T-helper 1 cell (primary cell): ENCODE measurements around the gene RPTOR.
A peak's percentile ranks its signal among the peaks of the same experiment; 100 is the strongest.
"Not testable (repeated sequence)": the region's sequence is repeated elsewhere in the genome, so short reads cannot be mapped to it uniquely, and the experiment has no call there.

Experiments used
- DNase-seq, 5 donors: peaks; one replicate each; pipeline ENCODE4 v3.0.0-alpha.2; 2012 to 2020

RPTOR gene

GRCh38 chr17:80558046-80558445 is 13.4 kb downstream of the RPTOR start:
- no peak for DNase-seq

DNA sequence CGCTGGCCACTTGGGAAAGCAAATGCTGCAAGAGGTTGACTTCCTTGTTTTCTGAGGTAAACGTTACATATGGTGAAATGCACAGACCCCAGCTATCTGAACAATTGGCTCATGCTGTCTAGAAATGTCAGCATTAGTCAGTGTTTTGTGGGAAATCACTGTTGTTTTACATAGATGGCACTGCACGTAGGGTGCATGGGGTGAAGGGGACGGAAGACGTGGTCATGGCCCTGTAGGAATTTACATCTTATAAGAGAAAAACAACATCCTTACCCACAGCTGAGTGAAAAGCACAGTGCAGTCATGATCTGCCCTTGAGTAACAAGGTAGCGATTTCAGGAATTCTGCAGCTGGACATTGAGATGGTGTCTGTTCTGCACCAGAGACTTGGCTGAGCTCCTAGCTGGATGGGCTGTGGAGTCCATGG is 15.2 kb downstream of the RPTOR start:
- DNase-seq, result no peak

- DNase-seq, result no peak
These were observed 17.0 kb downstream of the RPTOR start for GRCh38 chr17:80561541-80562114.

GRCh38 chr17:80564545-80564944 is 19.9 kb downstream of the RPTOR start:
- DNase-seq, result no peak

DNA sequence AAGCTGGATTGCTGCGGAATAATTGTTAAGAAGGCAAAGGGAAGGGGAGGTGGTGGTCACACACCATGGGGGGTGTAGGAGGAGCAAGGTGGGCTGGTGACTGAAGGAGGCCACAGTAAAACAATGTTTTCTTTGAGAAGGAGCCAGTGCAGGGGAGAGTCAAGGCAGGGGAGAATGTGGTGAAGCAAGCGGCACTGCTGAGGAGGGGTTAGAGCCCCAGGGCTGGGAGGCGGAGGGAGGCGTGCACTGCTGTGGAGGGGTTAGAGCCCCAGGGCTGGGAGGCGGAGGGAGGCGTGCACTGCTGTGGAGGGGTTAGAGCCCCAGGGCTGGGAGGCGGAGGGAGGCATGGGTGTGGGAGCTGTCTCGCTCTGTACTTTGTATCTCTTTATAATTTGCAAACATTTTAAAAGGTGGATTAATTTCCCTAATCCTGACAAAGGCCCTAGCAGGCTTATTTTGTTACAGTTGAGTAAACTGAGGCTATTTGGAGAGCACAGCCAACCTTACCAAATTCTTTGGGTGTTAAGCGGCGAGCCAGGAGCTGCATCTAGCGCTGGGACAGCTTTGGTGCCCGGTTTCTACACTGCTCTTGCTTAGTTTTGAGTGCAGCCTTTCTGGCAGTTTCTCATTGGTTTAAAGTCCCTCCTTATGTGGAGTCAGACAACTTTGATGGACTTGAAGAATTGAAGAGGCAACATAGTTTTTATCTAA is 20.9 kb downstream of the RPTOR start:
- no peak for DNase-seq

DNA sequence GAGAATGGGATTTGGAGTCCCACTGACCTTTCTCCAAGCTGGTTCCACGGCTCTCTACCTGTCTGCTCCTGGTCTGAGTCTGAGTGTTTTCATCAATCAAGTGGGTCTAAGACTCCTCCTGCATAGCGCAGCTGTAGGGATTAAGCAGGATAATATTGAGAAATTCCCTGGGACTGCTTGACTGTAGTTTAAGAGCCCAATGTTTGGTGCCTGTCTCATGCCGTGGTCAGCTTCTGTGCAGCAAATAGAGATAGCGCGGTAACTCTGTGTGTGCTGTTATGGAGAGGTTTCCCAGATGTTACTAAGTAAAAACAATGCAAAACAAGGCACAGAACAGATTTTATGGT is 21.4 kb downstream of the RPTOR start:
- DNase-seq, result no peak

DNA sequence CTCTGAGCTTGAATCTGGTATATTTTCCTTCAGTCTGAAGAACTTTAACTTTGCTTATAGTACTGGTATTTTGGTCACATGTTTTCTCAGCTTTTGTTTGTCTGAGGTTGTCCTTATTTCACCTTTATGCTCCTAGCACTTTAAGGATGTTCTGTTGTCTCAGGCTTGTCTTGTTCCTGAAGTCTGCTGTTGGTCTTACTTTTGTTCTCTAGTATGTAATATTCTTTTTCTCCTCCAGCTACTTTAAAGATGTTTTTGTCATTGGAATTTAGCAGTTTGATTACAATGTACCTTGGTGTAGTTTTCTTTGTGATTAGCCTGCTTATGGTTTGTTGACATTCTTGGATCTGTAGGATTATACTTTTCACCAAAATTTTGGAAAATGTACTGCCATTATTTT is 23.6 kb downstream of the RPTOR start:
- DNase-seq, result no peak

- no peak for DNase-seq
These were observed 25.3 kb downstream of the RPTOR start for GRCh38 chr17:80569924-80570323.

DNA sequence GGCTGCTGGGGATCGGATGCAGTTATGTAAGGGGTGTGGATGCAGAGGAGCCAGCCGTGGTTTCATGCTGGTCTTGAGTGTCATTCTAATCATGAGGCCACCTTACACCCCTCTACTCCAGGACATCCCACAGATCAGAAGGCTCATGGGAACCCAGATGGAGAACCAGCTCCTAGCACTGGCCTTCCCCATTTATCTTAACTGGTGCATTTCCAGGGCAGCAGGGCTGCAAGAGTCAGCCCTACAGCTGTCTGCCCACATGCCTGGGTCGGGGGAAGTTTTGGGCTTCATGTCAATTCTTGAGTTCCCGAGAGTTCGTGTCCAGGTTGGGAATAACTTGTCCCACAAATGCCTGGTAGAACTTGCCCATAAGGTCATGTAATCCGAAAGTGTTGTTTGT is 29.1 kb downstream of the RPTOR start:
- no peak for DNase-seq

DNA sequence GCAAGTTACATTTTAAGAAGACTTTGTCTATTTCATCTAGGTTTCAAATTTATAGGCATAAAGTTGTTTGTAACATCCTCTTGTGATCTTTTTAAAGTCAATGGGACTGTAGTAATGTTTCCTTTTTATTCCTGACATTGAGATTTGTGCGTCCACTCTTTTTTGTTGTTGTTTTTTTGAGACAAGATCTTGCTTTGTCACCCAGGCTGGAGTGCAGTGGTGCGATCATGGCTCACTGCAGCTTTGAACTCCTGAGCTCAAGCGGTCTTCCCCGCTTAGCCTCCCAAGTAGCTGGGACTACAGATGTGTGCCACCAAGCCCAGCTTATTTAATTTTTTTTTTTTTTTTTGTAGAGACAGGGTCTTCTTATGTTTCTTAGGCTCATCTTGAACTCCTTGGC is 29.9 kb downstream of the RPTOR start:
- no peak for DNase-seq

GRCh38 chr17:80575057-80575875 is 30.6 kb downstream of the RPTOR start:
- DNase-seq, result peak; percentile 75 to 89 (median 84)

DNA sequence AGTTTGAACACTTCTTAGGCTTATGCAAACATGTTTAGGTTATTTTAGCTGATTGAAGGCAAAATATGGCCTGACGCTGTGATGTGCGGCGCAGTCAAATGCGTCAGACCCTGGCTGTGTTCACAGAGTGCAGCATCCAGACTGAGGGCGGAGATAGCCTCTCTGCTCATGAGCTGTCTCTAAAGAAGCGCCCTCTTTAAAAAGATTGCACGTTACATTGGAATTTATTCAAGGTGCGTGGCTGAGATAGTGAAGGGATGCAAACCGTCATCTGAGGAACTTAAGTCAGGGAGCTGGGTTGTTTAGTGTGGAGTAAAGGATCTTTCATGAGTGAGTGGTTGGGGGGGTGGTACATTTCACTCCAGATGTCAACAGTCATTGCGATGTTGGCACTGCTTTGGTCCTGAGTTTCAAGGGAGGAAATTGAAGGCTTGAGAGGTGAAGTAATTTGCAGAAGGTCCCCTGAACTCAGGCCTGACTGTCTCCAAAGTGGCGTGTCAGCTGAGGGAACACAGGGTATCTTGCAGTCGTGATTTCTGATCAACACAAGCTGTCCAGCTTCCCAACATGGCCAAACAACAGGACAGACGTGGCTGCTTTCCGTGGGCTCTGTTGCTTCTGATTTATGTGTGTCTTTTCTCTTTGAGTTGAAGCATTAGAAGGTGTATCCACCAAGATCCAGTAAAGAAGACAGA is 33.4 kb downstream of the RPTOR start:
- no peak for DNase-seq

DNA sequence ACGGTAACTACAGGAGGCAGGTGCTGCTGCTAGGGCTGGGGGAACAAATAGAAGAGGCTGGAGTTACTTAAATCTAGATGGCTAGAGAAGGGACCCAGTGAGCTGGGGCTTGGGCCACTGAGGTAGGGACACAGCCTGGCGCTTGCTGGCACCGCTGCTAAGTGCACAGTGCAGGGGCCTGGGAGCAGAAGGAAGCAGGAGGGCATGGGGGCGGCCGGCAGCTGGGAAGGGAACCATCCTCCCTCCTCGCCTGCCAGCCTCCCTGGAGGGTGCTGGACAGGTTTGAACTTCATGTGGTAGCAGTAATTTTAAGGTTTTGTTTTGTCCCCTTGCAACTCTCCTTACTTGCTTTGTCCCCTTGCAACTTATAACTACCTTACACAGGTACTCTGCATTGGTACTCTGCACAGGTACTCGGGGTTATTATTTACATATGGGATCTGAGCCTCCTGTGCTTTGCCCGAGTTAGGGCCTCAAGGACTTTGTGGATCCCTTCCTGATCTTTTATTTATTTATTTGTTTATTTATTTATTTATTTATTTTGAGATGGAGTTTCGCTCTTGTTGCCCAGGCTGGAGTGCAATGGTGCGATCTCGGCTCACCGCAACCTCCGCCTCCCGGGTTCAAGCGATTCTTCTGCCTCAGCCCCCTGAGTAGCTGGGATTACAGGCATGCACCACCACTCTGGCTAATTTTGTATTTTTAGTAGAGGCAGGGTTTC is 34.2 kb downstream of the RPTOR start:
- DNase-seq, result not testable (repeated sequence)

GRCh38 chr17:80582165-80582564 is 37.5 kb downstream of the RPTOR start:
- no peak for DNase-seq

DNA sequence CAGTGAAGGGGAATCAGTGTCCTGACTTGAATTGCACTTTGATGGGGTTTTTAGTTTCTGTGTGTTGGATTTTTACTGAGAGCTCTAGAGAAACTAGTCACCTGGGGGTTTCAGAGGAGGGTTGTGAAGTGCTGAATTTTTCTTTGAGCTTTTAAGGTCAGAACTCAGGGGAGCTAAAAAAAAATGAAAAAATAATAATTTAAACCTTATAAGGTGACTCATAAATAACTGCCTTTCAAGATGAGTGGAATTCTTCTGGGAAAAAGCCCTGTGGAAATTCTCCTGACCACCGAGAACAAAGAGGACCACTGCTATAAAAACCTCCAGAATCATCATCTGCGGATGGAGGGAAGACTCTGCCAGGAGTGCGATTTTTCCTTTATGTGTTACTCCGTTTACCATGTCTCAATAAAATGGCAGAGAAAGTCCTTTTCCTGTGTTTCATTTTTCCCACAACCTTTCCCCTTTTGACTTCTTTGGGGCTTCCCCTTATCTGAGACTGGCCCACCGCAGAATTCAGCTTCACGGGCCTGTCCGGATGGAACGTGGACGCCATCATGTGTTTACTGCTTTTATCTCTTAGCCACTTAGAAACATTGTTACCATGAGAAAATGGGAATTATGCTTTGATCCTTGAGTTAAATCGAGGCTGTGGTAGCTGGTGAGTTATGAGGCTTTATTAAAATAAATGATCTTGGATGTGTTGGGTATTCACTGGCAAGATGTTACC is 39.7 kb downstream of the RPTOR start:
- no peak for DNase-seq

- DNase-seq, result no peak
These were observed 41.5 kb downstream of the RPTOR start for GRCh38 chr17:80585890-80586845.

DNA sequence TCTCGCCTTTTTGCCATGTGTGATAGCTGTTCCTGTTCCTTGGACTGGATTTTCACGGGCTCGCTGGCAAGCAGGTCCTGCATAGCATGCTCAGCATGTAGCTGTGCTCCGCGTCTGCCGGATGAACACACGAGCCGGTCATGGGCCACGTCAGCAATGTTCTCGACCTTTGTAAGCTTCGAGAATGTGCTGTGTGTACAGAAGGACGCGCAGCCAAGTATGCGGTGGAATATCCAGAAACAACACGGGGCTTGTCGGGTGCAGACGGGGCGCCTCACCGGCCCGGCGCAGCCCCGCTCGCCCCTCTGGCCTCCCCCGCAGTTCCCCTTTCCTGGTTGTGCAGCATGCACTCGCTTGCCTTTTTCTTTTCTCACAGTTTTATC is 42.2 kb downstream of the RPTOR start:
- DNase-seq, result no peak

- no peak for DNase-seq
These were observed 44.2 kb downstream of the RPTOR start for GRCh38 chr17:80588702-80589383.

DNA sequence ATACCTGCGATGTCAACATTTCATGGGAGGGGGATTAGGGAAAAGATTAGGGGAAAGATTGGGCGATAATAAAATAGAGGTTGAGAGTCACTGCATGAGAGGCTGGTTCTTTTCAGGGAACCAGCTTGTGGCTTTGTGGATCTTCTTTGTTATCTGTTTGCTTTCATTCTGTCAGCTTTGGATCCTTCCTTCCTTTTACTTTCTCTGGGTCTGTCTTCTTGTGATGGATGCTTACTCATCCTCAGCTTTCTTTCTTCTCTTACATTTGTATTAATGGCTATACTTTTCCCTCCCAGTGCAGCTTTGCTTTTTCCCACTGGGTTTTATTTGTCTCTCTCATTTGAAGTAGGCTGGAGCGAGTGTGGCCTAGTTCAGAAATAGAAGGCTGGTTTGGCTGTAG is 47.1 kb downstream of the RPTOR start:
- no peak for DNase-seq

DNA sequence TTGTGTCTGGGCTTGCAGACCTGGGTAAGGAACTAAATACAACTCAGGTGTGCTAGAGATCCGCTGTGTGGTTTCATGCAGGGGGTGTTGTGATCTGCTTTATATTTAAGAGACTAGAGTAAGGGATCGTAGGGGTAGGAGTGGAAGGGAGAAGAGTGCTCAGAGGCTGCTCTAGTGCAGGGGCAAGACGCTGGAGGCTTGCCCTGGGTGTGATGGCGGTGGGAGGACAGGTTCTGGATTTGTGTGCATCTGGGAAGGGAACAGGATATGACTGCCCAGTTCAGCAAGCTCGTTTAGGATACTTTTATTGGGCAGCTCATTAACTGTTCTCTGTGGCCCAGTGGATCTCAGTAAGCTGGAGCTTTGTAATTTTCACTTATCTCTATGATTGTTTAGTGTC is 47.6 kb downstream of the RPTOR start:
- DNase-seq, result no peak
